A673 (cell line): ENCODE data around the gene EGFL8.

Source experiments
- CTCF ChIP-seq: fragments of 300-800, 200-600 bp; sonication (generic); conservative IDR thresholded peaks from 2 replicates; pipeline ENCODE4 v1.5.1; 2017; ENCODE audit warnings: low read depth, mild to moderate bottlenecking, antibody characterized with exemption, low read length, moderate library complexity, mixed read lengths
- EZH2 ChIP-seq: fragments of 200-600 bp; sonication (generic); IDR thresholded peaks from 2 replicates; pipeline ENCODE4 v1.6.1; 2017; ENCODE audit warnings: borderline replicate concordance, low read depth, mild to moderate bottlenecking, mixed read lengths, antibody characterized with exemption, low read length; ENCODE audit not compliant: poor library complexity, severe bottlenecking

GRCh38 chr6:32148289-32149091, 15.9 kb upstream of the EGFL8 start:
- TF ChIP-seq CTCF (no peak), EZH2 (no peak)
